B cell (primary cell): ENCODE measurements around the gene MRPL34. TPM values are rescaled to one million over a fixed set of nuclear protein-coding genes. Genes with fewer than 3 reads are reported as not detected.

Experiments used
- ATAC-seq: fragments of 200-7000 bp; cut with Tn5 transposase; one replicate; pipeline ENCODE4 v1.10.0; 2021; ENCODE audit warnings: low read depth, mild to moderate bottlenecking, moderate number of reproducible peaks, moderate library complexity
- CTCF ChIA-PET: fragments of 350-600 bp; sonication (Branson Sonifier 250); formaldehyde crosslinking; loops from one replicate; lab custom pipeline; 2021; ENCODE audit warnings: antibody characterized with exemption, inconsistent platforms; lab: Charles Lee
- POLR2A ChIA-PET: fragments of 350-600 bp; sonication (Branson Sonifier 250); formaldehyde crosslinking; loops from one replicate; lab custom pipeline; 2021; ENCODE audit warnings: antibody characterized with exemption; lab: Charles Lee
- DNase-seq: peaks from one replicate; pipeline ENCODE4 v3.0.0; 2013
- H2AFZ ChIP-seq: 2 replicates; pipeline ENCODE4 v1.6.1; 2012; ENCODE audit warnings: mild to moderate bottlenecking, low read depth, low read length; ENCODE audit not compliant: insufficient read depth, poor library complexity, severe bottlenecking
- H3K27ac ChIP-seq, 2 donors: 1 replicate in 1 of 2; 2 replicates in 1 of 2; pipeline ENCODE4 v1.5.1; 2012 to 2013; ENCODE audit warnings: low read length in 2 of 2, mild to moderate bottlenecking in 2 of 2, moderate library complexity in 1 of 2
- H3K27me3 ChIP-seq, 4 experiments: fragments of 200-600 bp in 1 of 4; sonication (generic) in 1 of 4; replicated peaks in 1 of 4; 1 replicate in 2 of 4; 2 replicates in 2 of 4; pipeline versions ENCODE4 v1.6.1 to v1.7.0; 2013 to 2016; ENCODE audit warnings: low read length in 3 of 4, mild to moderate bottlenecking in 2 of 4, mixed read lengths in 1 of 4, moderate library complexity in 1 of 4; ENCODE audit not compliant: insufficient read depth in 4 of 4, control insufficient read depth in 3 of 4; ENCODE audit errors: control extremely low read depth in 1 of 4
- H3K36me3 ChIP-seq, 2 experiments: replicated peaks in 1 of 2; 1 replicate in 1 of 2; 2 replicates in 1 of 2; pipeline versions ENCODE4 v1.6.1 to v1.7.1; 2013; ENCODE audit warnings: low read length in 1 of 2; ENCODE audit not compliant: insufficient read depth in 2 of 2, control insufficient read depth in 1 of 2; ENCODE audit errors: control extremely low read depth in 1 of 2, extremely low read depth in 1 of 2
- H3K4me1 ChIP-seq, 2 donors: fragments of 200-600 bp in 1 of 2; sonication (generic) in 1 of 2; 1 replicate in 1 of 2; 2 replicates in 1 of 2; pipeline versions ENCODE4 v1.5.1 to v1.6.1; 2013 to 2017; ENCODE audit warnings: low read length in 2 of 2; ENCODE audit not compliant: control insufficient read depth in 2 of 2, insufficient read depth in 2 of 2
- H3K4me2 ChIP-seq: replicated peaks from 2 replicates; pipeline ENCODE3; 2012; ENCODE audit warnings: mild to moderate bottlenecking, low read depth, low read length; ENCODE audit not compliant: poor library complexity, severe bottlenecking
- H3K4me3 ChIP-seq, 5 experiments: fragments of 200-600 bp in 1 of 5; sonication (generic) in 1 of 5; 1 replicate in 3 of 5; 2 replicates in 2 of 5; pipeline versions ENCODE4 v1.5.1 to v1.7.0; 2011 to 2016; ENCODE audit warnings: low read length in 4 of 5, mild to moderate bottlenecking in 4 of 5, low read depth in 2 of 5, control low read depth in 1 of 5, moderate library complexity in 1 of 5; ENCODE audit not compliant: insufficient read depth in 1 of 5; ENCODE audit errors: control extremely low read depth in 1 of 5, extremely low read depth in 1 of 5
- H3K79me2 ChIP-seq: fragments of 200-600 bp; sonication (generic); one replicate; pipeline ENCODE4 v1.6.0; 2016; ENCODE audit warnings: low read length; ENCODE audit not compliant: control insufficient read depth, insufficient read depth
- H3K9ac ChIP-seq: fragments of 200-600 bp; sonication (generic); 2 replicates; pipeline ENCODE4 v1.6.1; 2017; ENCODE audit warnings: mild to moderate bottlenecking, low read length, moderate library complexity
- H3K9me3 ChIP-seq, 3 donors: one replicate each; pipeline versions ENCODE4 v1.6.1 to v1.7.1; 2013; ENCODE audit warnings: low read length in 2 of 3; ENCODE audit not compliant: control insufficient read depth in 2 of 3, insufficient read depth in 1 of 3; ENCODE audit errors: control extremely low read depth in 1 of 3
- H4K20me1 ChIP-seq: 2 replicates; pipeline ENCODE4 v1.6.0; 2012; ENCODE audit warnings: mild to moderate bottlenecking, low read length; ENCODE audit not compliant: insufficient read depth, control insufficient read depth, poor library complexity, severe bottlenecking
- H3K27ac Mint-ChIP-seq: one replicate; pipeline ENCODE4 v1.8.0; 2021; ENCODE audit warnings: mixed read lengths
- H3K27me3 Mint-ChIP-seq: one replicate; pipeline ENCODE4 v1.8.0; 2021; ENCODE audit warnings: mixed read lengths
- H3K4me1 Mint-ChIP-seq: one replicate; pipeline ENCODE4 v1.8.0; 2021; ENCODE audit warnings: mixed read lengths
- H3K4me3 Mint-ChIP-seq: one replicate; pipeline ENCODE4 v1.8.0; 2021; ENCODE audit warnings: mixed read lengths
- H3K9me3 Mint-ChIP-seq: one replicate; pipeline ENCODE4 v1.8.0; 2022; ENCODE audit warnings: mixed read lengths; ENCODE audit not compliant: insufficient read depth
- CTCF ChIP-seq: fragments of 200-600 bp; IDR thresholded peaks from one replicate; pipeline ENCODE4 v1.8.0; 2022; ENCODE audit warnings: antibody characterized with exemption, mild to moderate bottlenecking
- EZH2 ChIP-seq: IDR thresholded peaks from 2 replicates; pipeline ENCODE4 v1.6.1; 2012; ENCODE audit warnings: borderline replicate concordance, low read depth, mild to moderate bottlenecking, moderate library complexity, low read length; ENCODE audit not compliant: insufficient read depth, poor library complexity, severe bottlenecking
- WGBS: methylation state at CpG from one replicate; pipeline ENCODE4 v1.1.5; 2013; ENCODE audit warnings: missing lambda C conversion rate; ENCODE audit not compliant: insufficient coverage; 5-methylcytosine and 5-hydroxymethylcytosine counted together
- intact Hi-C: fragments of 100-400 bp; cut with micrococcal nuclease; formaldehyde crosslinking; loops from one replicate; pipeline ENCODE4 v1.10.0; 2022
- polyA plus RNA-seq: library from polyadenylated mRNA; depleted of rRNA; stranded (reverse); fragments of >200 nt; gene quantifications from 2 replicates; pipeline ENCODE4 v1.2.3, GENCODE V29; 2012
- total RNA-seq, 2 donors: library from RNA; stranded (reverse); fragments of 120-200 nt in 1 of 2; gene quantifications; 1 replicate in 1 of 2; 2 replicates in 1 of 2; pipeline versions ENCODE4 v1.2.3 to v1.2.4, GENCODE V29; 2013 to 2022

Gene MRPL34
- total and polyA plus RNA-seq, 2 donors (not counting 1 experiment from before 2014, with no cell fraction given), result 16.5 to 45.7 TPM

- no peak overlapping the region for H3K4me3 ChIP-seq
- Mint-ChIP-seq H3K9me3 (no peaks in the 10 kb centered on the region), H3K4me1 (peaks cover 10% of the 10 kb centered on the region), H3K27me3 (no peaks in the 10 kb centered on the region), H3K4me3 (no peak overlapping the region), H3K27ac (no peak overlapping the region)
- no peaks in the 10 kb centered on the region for H3K27me3 ChIP-seq
- no peaks in the 10 kb centered on the region for H4K20me1 ChIP-seq
- H3K4me1 ChIP-seq, result peaks cover 2 to 20% of the 10 kb centered on the region in 2 donors
- ChIA-PET CTCF (no interaction called here), POLR2A (interaction anchor here (0.6 kb wide), 1 partner anchor 783 kb away, joined by 7 read pairs; no protein-coding TSS in a partner anchor)
- H2AFZ ChIP-seq, result no peak overlapping the region
- no peaks in the 10 kb centered on the region for H3K79me2 ChIP-seq
- peaks cover 0 to 5% of the 10 kb centered on the region in 2 experiments for H3K36me3 ChIP-seq
- no peak overlapping the region for H3K27ac ChIP-seq
- DNase-seq, result no peak
- H3K9me3 ChIP-seq, result no peaks in the 10 kb centered on the region
- intact Hi-C loops, result loop anchor here (10.0 kb wide), 1 partner anchor 451 kb away; no protein-coding TSS in a partner anchor
- no peak for ATAC-seq
- WGBS, result 98% methylated on average over 10 of the region's 11 CpGs
- no peak overlapping the region for H3K9ac ChIP-seq
- no peak overlapping the region for H3K4me2 ChIP-seq
- TF ChIP-seq CTCF (no peak), EZH2 (no peak)
Observed at GRCh38 chr19:17286263-17286662, 19.4 kb upstream of the MRPL34 start.

- DNase-seq, result no peak
- no peak overlapping the region for H3K9ac ChIP-seq
- TF ChIP-seq CTCF (no peak), EZH2 (no peak)
- WGBS, result 93% methylated on average over 9 of the region's 9 CpGs
- H3K4me3 ChIP-seq, result no peak overlapping the region
- no peaks in the 10 kb centered on the region for H3K79me2 ChIP-seq
- no peaks in the 10 kb centered on the region for H3K9me3 ChIP-seq
- H4K20me1 ChIP-seq, result no peaks in the 10 kb centered on the region
- ChIA-PET POLR2A (interaction anchor here (0.6 kb wide), 1 partner anchor 784 kb away, joined by 7 read pairs; no protein-coding TSS in a partner anchor), CTCF (no interaction called here)
- H3K4me2 ChIP-seq, result no peak overlapping the region
- H3K27ac ChIP-seq, result no peak overlapping the region
- Mint-ChIP-seq H3K4me3 (no peak overlapping the region), H3K4me1 (peaks cover 8% of the 10 kb centered on the region), H3K27ac (no peak overlapping the region), H3K27me3 (no peaks in the 10 kb centered on the region), H3K9me3 (no peaks in the 10 kb centered on the region)
- H3K36me3 ChIP-seq, result peaks cover 0 to 5% of the 10 kb centered on the region in 2 experiments
- no peak overlapping the region for H2AFZ ChIP-seq
- H3K27me3 ChIP-seq, result no peaks in the 10 kb centered on the region
- H3K4me1 ChIP-seq, result peaks cover 0 to 16% of the 10 kb centered on the region in 2 donors
- intact Hi-C loops, result loop anchor here (10.0 kb wide), 1 partner anchor 452 kb away; no protein-coding TSS in a partner anchor
- ATAC-seq, result no peak
Observed at GRCh38 chr19:17286752-17287151, 18.9 kb upstream of the MRPL34 start.
